KOPT-K1 (cell line): ENCODE results near the gene BMP8B.

Source experiments
- H3K27ac ChIP-seq: fragments of 200-600 bp; sonication (generic); 2 replicates; pipeline ENCODE4 v1.5.1; 2016; ENCODE audit warnings: antibody characterized with exemption, mild to moderate bottlenecking, low read depth, low read length; ENCODE audit not compliant: poor library complexity, severe bottlenecking
- H3K36me3 ChIP-seq: fragments of 200-600 bp; sonication (generic); 2 replicates; pipeline ENCODE4 v1.5.1; 2017; ENCODE audit warnings: antibody characterized with exemption, mild to moderate bottlenecking, low read length, moderate library complexity; ENCODE audit not compliant: insufficient read depth
- H3K9me3 ChIP-seq: fragments of 200-600 bp; sonication (generic); 2 replicates; pipeline ENCODE4 v1.5.1; 2017; ENCODE audit warnings: antibody characterized with exemption, low read length, mild to moderate bottlenecking; ENCODE audit not compliant: insufficient read depth, poor library complexity, severe bottlenecking

Gene BMP8B

DNA sequence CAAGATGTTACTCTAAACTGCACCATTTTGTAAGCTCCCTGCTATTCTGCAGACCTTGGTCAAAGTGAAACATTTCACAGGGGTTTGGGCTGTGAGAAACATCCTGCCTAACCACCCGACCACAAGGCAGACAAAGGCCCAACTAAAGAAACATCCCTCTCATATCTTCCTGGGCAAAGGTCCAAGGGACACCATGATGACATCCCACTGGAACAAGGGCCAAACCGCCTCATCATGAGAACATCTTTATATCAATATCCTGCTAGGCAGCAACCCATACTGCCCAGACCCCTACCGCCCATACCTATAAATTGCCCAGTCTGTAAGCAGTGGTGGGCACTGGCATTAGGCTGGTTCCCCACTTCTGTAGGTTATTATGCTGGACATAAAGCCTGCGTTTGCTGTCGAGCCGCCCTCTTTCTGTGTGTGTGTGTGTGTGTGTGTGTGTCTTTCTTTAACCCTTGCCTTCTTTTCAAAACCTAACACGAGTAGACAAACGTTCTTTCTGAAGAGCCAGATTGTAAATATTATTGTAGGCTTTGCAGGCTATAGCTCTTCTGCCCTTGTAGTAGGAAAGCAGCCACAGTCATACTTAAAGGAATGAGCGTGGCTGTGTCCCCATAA, 51.0 kb downstream of the BMP8B start:
- H3K27ac ChIP-seq = no peak overlapping the region
- no peaks in the 10 kb centered on the region for H3K9me3 ChIP-seq
- peaks cover 26% of the 10 kb centered on the region for H3K36me3 ChIP-seq

DNA sequence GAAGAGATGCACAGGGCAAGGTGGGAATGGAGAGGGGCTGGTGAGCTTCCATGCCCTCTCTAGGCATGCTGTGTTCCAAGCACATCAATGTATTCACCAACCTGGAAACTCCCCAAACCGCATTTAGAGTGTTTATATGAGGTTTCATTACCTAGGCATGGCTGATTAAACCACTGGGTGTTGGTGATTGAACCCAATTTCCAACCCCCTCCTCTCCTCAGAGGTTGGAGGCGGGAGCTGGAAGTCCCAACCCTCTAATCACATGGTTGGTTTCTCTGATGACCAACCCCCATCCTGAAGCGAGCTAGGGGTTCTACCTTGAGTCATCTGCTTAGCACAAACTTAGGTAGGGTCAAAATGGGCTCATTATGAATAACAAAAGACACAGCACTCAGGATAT, 52.9 kb downstream of the BMP8B start:
- no peaks in the 10 kb centered on the region for H3K9me3 ChIP-seq
- no peak overlapping the region for H3K27ac ChIP-seq
- peaks cover 9% of the 10 kb centered on the region for H3K36me3 ChIP-seq

DNA sequence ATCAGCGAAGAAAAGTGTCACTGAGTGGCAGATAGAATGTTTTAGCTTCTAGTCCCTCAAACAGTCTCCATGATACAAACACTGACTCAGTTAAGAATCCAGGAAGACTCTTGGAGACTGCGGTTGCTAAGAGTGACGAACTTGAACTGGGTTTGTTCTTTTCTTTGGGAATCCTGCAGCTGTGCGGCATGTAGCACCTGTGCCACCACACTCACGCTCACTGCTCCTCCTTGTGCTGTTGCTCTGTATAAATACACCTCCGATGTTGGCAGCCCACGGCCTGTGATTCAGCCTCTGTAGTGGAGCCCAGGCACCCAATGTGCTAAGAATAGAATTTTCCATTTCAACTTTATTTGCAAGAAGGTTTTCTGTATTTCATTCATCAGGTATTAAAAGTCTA, 55.5 kb downstream of the BMP8B start:
- Histone ChIP-seq H3K36me3 (no peaks in the 10 kb centered on the region), H3K27ac (no peak overlapping the region), H3K9me3 (no peaks in the 10 kb centered on the region)

DNA sequence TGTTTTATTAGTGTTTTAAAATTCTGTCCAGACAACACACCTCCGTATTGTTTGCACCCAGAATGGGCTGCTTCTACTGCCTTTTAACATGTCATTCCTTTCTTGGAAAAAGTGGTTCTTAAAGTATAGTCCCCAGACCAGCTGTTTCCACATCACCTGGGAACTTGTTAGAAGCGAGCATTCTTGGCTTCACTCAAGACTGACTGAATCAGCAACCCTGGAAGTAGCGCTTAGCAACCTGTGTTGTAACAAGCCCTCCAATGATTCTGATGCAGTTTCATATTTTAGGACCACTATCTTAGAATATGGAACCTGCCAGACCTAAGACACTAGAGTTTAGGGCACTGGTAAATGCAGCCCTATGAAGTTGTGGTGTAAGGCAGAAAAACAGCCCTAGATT, 55.9 kb downstream of the BMP8B start:
- Histone ChIP-seq H3K27ac (no peak overlapping the region), H3K36me3 (no peaks in the 10 kb centered on the region), H3K9me3 (no peaks in the 10 kb centered on the region)

DNA sequence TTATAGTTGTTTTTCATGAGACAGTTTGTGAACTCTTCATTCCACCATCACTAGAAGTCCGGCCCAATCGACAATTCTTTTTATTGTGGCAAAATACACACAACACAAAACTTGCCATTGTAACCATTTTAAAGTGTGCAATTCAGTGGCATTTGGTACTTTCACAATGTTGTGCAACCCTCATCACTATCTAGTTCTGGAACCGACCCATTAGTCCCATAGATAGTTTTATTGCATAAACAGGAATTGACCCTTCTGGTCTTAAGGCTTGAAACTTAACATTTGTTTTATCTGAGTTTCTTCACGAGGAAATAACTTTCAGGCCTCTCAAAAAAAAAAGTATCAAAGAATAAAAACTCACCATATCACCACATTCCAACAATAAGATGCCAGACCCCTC, 58.8 kb downstream of the BMP8B start:
- no peaks in the 10 kb centered on the region for H3K9me3 ChIP-seq
- no peak overlapping the region for H3K27ac ChIP-seq
- H3K36me3 ChIP-seq = no peaks in the 10 kb centered on the region

DNA sequence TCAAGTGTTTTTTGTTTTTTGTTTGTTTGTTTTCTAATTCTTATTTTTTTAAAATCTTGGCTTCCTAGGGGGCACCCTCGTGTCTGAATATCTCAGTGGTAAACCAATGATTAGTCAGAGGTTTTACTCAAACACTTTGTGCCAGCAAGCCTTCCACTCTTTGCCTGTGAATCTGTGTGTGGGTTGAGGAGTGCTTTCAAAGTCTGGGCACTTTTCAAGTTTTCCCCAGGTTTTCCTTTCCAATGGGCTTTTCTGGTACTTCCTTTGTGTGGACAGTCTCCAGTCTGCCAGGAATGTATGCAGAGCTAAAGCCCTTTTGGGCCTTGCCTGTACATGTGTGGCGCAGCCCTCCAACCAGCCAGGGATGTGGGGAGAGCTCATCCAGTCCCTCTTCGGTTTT, 59.6 kb downstream of the BMP8B start:
- Histone ChIP-seq H3K9me3 (no peaks in the 10 kb centered on the region), H3K36me3 (no peaks in the 10 kb centered on the region)

DNA sequence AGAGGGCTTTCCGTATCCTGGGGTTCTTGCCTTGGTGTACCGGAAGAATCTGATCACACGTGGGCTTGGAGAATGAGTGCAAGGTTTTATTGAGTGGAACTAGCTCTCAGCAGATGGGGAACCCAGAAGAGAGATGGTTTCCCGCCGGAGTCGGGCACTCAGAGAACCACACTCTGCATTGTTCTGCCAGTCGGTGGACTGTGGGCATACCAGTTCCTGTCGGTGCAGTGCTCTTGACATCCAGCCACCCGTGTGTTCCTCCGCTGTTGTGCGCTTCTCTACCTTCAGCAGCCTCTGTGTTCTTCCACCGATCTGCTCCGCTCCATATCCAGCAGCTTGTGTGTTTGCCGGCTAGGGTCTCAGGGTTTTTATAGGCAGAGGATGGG, 60.7 kb downstream of the BMP8B start:
- Histone ChIP-seq H3K36me3 (no peaks in the 10 kb centered on the region), H3K9me3 (no peaks in the 10 kb centered on the region), H3K27ac (no peak overlapping the region)

More for the DNA sequence above, 59.6 kb downstream of the BMP8B start:
- H3K27ac ChIP-seq = no peak overlapping the region

DNA sequence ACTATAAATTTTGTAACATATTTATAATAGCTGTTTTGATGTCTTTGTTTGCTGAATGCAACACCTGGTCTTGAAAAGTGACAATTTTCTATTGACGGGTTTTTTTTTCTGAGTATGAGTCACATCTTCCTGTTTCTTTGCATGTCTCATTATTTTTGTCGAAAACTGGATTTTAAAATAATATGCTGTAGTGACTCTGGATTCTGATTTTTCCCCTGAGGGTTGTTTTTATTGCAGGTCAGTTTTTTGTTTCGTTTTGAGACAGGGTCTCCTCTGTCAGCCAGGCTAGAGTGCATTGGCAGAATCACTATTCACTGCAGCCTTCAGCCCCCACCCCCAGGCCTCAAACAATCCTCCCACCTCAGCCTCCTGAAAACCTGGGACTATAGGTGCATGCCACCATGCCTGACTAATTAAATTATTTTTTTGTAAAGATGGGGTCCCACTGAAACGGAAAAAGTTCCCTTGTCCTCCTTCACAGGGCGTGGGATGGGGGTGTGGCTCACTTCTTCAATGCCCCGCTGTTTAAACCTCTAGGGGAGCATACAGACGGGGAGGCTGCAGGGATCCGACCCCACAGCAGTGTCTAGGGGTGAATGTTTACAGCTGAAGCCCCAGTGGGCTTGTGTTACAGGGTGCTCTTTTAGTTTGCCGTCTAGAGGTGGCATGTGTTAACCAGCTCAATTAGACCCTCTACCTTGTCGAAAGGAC, 61.3 kb downstream of the BMP8B start:
- H3K36me3 ChIP-seq = no peaks in the 10 kb centered on the region
- H3K9me3 ChIP-seq = no peaks in the 10 kb centered on the region
- H3K27ac ChIP-seq = no peak overlapping the region

DNA sequence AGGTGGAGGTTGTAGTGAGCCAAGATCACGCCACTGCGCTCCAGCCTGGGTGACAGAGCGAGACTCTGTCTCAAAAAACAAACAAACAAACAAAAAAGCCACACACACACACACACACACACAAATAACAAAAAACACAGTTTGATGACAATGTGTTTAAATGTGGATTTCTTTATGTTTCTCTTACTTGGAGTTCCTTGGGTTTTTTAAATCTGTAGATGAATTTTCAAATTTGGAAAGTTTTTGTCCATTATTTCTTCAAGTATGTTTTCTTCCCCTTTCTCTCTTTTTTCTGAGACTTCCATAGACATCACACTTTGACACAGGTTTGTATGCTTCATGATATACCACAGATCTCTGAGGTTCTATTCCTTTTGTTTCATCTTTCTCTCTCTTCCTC, 62.1 kb downstream of the BMP8B start:
- Histone ChIP-seq H3K36me3 (no peaks in the 10 kb centered on the region), H3K9me3 (no peaks in the 10 kb centered on the region), H3K27ac (no peak overlapping the region)

DNA sequence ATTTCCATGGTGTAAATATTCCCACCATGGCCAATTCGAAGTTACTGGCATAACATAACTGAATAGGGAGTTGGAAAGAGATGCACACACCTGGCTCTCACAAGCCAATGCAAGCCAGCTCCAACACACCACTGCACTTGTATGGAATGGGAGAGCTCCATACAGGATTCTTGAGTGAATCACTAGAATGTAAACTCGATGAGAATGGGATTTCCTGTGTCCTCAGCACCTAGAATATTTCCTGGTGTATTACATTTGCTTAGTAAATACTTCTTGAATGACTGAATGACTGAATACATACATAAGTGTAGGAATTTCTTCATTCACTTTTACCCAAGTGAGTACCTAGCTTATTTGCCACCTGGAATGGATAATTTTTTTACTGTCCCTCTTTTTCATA, 66.2 kb downstream of the BMP8B start:
- no peaks in the 10 kb centered on the region for H3K9me3 ChIP-seq
- no peak overlapping the region for H3K27ac ChIP-seq
- no peaks in the 10 kb centered on the region for H3K36me3 ChIP-seq

DNA sequence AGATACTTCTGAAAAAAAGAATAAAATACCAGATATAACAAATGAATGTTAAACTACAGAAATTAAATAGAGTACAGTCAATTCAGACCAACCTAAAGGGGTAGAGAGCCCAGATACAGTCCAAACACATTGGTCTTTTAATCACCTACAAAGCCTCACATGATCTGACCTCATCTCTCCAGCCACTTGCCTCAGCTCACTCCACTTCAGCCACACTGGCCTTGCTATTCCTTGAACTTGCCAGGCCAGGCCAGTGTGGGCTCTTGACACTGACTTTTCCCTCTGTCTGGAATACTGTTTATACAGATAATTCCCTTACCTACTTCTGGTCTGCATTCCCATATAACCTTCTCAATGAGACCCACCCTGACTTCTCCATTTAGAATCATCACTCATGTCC, 67.0 kb downstream of the BMP8B start:
- no peak overlapping the region for H3K27ac ChIP-seq
- H3K9me3 ChIP-seq = no peaks in the 10 kb centered on the region
- H3K36me3 ChIP-seq = no peaks in the 10 kb centered on the region

DNA sequence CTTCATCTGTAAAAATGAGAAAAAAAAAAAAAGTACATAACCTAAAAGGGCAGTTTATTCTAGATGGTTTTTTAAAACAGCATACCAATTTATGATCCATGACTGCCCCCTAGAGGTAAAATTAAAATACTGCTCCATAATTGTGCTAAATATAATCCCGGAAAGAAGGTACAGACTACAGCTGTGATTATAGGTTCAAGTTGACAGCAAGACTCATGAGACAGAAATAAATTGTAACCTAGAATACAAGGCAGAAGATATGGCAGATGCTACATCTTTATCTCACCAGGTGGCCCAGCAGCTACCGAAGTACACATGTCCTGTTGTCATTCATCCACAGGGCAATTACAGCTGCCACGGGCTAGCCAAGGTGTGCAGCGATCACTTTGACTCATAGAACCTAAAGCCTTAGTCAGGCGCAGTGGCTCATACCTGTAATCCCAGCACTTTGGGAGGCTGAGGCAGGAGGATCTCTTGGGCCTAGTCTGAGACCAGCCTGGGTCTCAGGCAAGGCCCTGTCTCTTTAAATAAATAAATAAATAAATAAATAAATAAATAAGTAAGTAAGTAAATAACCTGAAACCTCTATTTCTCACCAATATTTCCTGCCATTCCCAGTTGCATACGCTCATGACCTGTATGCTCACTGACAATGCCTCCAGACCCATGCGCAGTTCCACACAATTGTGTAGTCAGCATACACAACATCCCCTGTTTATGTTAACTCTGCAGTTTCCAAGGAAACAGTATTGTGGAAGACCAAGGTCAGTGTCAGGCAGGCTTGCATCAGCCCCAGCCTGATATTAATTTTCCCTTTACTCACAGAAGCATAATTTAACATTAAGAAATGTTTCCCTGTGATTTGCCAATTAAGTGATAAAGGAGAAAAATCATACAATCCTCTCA, 68.3 kb downstream of the BMP8B start:
- Histone ChIP-seq H3K27ac (no peak overlapping the region), H3K9me3 (no peaks in the 10 kb centered on the region), H3K36me3 (no peaks in the 10 kb centered on the region)

DNA sequence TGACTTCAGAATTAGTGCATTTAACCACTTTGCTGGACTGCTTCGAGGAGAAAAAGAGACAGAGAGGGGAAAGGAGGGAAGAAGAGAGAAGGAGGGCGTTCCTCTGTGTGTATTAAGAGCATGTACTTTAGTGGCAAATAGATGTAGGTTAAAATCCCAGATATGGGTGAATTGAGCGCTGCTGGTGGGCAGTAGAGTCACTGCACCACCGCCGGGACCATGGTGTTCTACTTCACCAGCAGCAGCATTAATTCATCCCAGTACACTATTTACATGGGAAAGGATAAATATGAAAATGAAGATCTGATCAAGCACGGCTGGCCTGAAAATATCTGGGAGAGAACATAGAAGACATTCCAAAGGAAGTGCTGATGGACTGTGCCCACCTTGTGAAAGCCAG, 70.9 kb downstream of the BMP8B start:
- no peaks in the 10 kb centered on the region for H3K9me3 ChIP-seq
- no peaks in the 10 kb centered on the region for H3K36me3 ChIP-seq
- H3K27ac ChIP-seq = no peak overlapping the region

DNA sequence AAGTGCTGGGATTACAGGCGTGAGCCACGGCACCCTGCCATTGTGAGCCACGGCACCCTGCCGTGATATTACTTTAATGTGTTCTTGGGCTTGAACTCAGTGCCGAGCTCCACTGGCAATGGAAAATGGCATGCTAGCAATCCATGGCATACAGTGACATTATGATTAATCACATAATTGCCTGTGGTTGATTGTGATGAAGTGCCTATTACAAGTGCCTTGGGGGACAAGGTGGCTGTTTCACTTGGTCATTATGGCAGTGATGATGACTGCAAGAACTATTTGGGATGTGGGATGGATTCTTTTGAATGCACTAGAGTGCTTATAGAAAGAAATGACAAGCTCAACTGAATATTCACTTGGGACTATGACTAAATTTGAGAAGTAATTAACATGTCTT, 75.1 kb downstream of the BMP8B start:
- no peaks in the 10 kb centered on the region for H3K36me3 ChIP-seq
- no peaks in the 10 kb centered on the region for H3K9me3 ChIP-seq
- no peak overlapping the region for H3K27ac ChIP-seq

DNA sequence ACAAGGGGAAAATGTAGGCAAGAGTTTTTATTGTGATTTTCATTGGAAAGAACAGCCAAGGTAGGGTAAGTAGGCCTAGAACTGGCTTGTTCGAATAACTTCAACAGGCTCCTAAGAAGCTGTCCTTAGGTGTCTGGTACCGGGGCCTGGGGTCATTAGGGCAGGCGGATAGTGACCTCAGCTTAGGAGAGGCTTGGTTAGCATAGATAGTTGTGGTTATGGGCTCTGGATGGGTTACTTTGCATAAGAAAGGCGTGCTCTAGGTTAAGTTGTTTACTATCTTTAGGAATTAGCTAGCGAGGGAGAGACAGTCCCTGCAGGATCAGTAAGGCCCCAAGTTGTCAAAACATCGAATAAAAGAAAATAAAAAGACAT, 76.7 kb downstream of the BMP8B start:
- H3K9me3 ChIP-seq = no peaks in the 10 kb centered on the region
- no peak overlapping the region for H3K27ac ChIP-seq
- H3K36me3 ChIP-seq = no peaks in the 10 kb centered on the region
